ENCODE measurements around the gene IFI6. TPM values are rescaled to one million over a fixed set of nuclear protein-coding genes. Genes with fewer than 3 reads are reported as not detected.

IFI6 gene
- total RNA-seq, 1 donor from 2014 or later: 3,307 TPM

DNA sequence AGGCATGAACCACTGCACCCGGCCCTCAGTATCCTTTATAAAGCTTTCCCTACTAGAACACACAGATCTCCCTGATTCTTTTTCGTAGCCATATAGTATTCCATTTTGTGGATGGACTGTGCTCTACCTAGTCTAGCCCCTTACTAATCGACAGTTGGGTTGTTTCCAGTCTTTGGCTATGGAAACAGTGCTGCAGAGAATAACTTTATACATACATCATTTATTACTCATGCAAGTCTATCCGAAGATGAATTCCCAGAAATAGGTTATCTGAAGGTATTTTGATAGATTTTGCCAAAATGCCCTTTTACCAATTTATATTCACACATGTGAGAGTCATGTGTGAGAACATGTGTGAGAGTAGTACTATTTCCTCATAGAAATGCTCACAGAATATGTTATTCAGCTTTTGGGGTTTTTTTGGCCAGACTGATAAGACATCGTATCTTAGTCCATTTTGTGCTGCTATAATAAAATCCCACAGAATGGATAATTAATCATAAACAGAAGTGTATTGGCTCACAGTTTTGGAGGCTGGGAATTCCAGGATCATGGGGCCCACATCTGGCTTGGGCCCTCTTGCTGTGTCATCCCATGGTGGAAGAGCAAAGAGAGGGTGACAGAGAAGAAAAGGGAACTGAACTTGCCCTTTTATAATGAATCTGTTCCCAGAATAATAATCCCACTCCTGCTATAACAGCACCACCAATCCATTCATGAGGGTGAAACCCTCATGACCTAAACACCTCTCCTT is 19.7 kb downstream of the IFI6 start:
- DNase-seq (ENCODE audit: low read depth) (no peak), FAIRE-seq (no peak)
- Mint-ChIP-seq H3K9me3 (ENCODE audit: unreplicated experiment) (no peaks in the 10 kb centered on the region), H3K27ac (ENCODE audit: unreplicated experiment) (no peak overlapping the region), H3K4me3 (ENCODE audit: unreplicated experiment) (peak overlapping the region; percentile 54), H3K4me1 (ENCODE audit: low read depth, unreplicated experiment) (peaks cover 14% of the 10 kb centered on the region), H3K36me3 (ENCODE audit: low read depth, unreplicated experiment) (no peaks in the 10 kb centered on the region), H3K27me3 (ENCODE audit: low read depth, unreplicated experiment) (peaks cover 3% of the 10 kb centered on the region)
- Histone ChIP-seq H3K79me2 (ENCODE audit: insufficient read depth, low read length) (no peaks in the 10 kb centered on the region), H3K9me3 (ENCODE audit: insufficient read depth, low read depth, low read length) (no peaks in the 10 kb centered on the region), H3K36me3 (ENCODE audit: insufficient read depth, low read length) (no peaks in the 10 kb centered on the region), H3K4me3 (ENCODE audit: insufficient read depth, low read depth, low read length) (no peak overlapping the region), H3K4me1 (ENCODE audit: insufficient read depth, low read length) (peaks cover 20% of the 10 kb centered on the region), H4K20me1 (ENCODE audit: insufficient read depth, low read length) (no peaks in the 10 kb centered on the region), H3K4me2 (ENCODE audit: low read length) (no peak overlapping the region), H3K9ac (ENCODE audit: low read length) (no peak overlapping the region), H3K27ac (ENCODE audit: low read depth, low read length) (no peak overlapping the region), H3K27me3 (ENCODE audit: insufficient read depth, low read length) (no peaks in the 10 kb centered on the region), H2AFZ (ENCODE audit: low read depth, low read length) (no peak overlapping the region)
- TF ChIP-seq, protein P1, sequence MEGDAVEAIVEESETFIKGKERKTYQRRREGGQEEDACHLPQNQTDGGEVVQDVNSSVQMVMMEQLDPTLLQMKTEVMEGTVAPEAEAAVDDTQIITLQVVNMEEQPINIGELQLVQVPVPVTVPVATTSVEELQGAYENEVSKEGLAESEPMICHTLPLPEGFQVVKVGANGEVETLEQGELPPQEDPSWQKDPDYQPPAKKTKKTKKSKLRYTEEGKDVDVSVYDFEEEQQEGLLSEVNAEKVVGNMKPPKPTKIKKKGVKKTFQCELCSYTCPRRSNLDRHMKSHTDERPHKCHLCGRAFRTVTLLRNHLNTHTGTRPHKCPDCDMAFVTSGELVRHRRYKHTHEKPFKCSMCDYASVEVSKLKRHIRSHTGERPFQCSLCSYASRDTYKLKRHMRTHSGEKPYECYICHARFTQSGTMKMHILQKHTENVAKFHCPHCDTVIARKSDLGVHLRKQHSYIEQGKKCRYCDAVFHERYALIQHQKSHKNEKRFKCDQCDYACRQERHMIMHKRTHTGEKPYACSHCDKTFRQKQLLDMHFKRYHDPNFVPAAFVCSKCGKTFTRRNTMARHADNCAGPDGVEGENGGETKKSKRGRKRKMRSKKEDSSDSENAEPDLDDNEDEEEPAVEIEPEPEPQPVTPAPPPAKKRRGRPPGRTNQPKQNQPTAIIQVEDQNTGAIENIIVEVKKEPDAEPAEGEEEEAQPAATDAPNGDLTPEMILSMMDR (IDR thresholded peaks at IDR 0.05; ENCODE audit: insufficient read depth, low read depth, low read length): no peak
- no peak for TF ChIP-seq EZH2 (IDR thresholded peaks at IDR 0.05; ENCODE audit: insufficient read depth, low read length)

DNA sequence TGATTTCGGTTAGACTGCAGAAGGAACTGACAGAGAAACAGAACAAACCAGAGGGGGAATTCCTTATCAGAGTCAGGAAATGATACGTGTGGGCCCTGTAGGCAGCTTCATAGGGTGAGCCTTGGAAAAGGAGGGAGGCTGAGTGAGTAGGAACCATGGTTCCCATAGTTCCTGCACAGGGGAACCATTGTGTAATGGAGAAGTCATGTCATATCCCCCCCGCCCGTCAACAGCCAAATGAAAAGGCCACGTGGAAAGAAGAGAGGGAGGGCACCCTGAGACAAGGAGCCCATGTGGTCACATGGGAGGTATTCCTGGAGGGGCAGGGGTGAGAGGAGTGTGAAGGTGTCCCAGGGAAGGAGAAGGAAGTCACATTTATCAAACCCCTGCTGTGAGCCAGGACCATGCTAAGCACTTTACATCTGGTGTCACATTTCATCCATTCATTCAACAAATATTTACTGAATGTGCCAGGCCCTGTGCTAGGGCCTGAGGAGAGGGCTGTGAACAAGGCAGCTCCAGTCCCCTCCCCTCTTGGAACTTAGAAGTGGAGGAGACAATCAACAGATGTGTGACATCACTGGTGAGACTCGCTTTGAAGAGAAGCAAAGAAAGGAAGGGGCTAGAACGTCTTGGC is 21.3 kb downstream of the IFI6 start:
- Mint-ChIP-seq H3K27ac (ENCODE audit: unreplicated experiment) (no peak overlapping the region), H3K27me3 (ENCODE audit: low read depth, unreplicated experiment) (peaks cover 14% of the 10 kb centered on the region), H3K4me1 (ENCODE audit: low read depth, unreplicated experiment) (peaks cover 14% of the 10 kb centered on the region), H3K36me3 (ENCODE audit: low read depth, unreplicated experiment) (no peaks in the 10 kb centered on the region), H3K4me3 (ENCODE audit: unreplicated experiment) (peak overlapping the region; percentile 55), H3K9me3 (ENCODE audit: unreplicated experiment) (no peaks in the 10 kb centered on the region)
- TF ChIP-seq, protein P1 (IDR thresholded peaks at IDR 0.05; ENCODE audit: insufficient read depth, low read depth, low read length): no peak
- no peak for TF ChIP-seq EZH2 (IDR thresholded peaks at IDR 0.05; ENCODE audit: insufficient read depth, low read length)
- peaks cover 2% of the 10 kb centered on the region for H3K27me3 ChIP-seq (ENCODE audit: insufficient read depth, low read length)
- peaks cover 12% of the 10 kb centered on the region for H3K4me1 ChIP-seq (ENCODE audit: insufficient read depth, low read length)
- no peaks in the 10 kb centered on the region for H3K79me2 ChIP-seq (ENCODE audit: insufficient read depth, low read length)
- H3K27ac ChIP-seq (ENCODE audit: low read depth, low read length): no peak overlapping the region
- H3K9ac ChIP-seq (ENCODE audit: low read length): peak overlapping the region; percentile 17
- H2AFZ ChIP-seq (ENCODE audit: low read depth, low read length): peak overlapping the region; percentile 54
- no peaks in the 10 kb centered on the region for H3K36me3 ChIP-seq (ENCODE audit: insufficient read depth, low read length)
- H3K4me2 ChIP-seq (ENCODE audit: low read length): peak overlapping the region; percentile 26
- H4K20me1 ChIP-seq (ENCODE audit: insufficient read depth, low read length): no peaks in the 10 kb centered on the region
- DNase-seq (ENCODE audit: low read depth) (peak; percentile 77), FAIRE-seq (no peak)
- no peaks in the 10 kb centered on the region for H3K9me3 ChIP-seq (ENCODE audit: insufficient read depth, low read depth, low read length)
- no peak overlapping the region for H3K4me3 ChIP-seq (ENCODE audit: insufficient read depth, low read depth, low read length)

DNA sequence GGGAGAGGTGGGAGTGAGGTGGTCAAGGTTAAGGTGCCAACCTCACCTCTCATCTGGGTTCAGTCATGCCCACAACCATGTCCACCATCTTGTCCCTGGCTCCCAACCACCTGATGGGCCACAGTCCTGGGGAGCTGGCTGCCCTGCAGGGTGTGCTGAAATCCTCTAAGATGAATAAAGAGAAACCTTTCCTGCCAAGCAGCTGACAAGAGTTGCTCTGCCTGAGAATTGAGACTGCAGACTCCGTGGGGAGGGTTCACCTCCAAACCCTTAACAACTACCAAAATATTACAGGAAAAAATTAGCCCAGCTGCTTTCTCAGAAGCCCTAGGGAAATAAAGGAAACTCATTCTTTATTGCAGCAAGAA is 21.8 kb downstream of the IFI6 start:
- no peak for DNase-seq (ENCODE audit: low read depth)
- H3K4me3 Mint-ChIP-seq (ENCODE audit: unreplicated experiment): no peak overlapping the region
- Histone ChIP-seq H3K4me2 (ENCODE audit: low read length) (peak overlapping the region; percentile 26), H3K36me3 (ENCODE audit: insufficient read depth, low read length) (no peaks in the 10 kb centered on the region), H3K9me3 (ENCODE audit: insufficient read depth, low read depth, low read length) (no peaks in the 10 kb centered on the region), H4K20me1 (ENCODE audit: insufficient read depth, low read length) (no peaks in the 10 kb centered on the region), H3K79me2 (ENCODE audit: insufficient read depth, low read length) (no peaks in the 10 kb centered on the region), H3K9ac (ENCODE audit: low read length) (no peak overlapping the region), H3K4me1 (ENCODE audit: insufficient read depth, low read length) (peaks cover 9% of the 10 kb centered on the region), H3K27me3 (ENCODE audit: insufficient read depth, low read length) (peaks cover 2% of the 10 kb centered on the region), H2AFZ (ENCODE audit: low read depth, low read length) (peak overlapping the region; percentile 54), H3K4me3 (ENCODE audit: insufficient read depth, low read depth, low read length) (no peak overlapping the region), H3K27ac (ENCODE audit: low read depth, low read length) (no peak overlapping the region)
- no peaks in the 10 kb centered on the region for H3K36me3 Mint-ChIP-seq (ENCODE audit: low read depth, unreplicated experiment)
- no peak for TF ChIP-seq EZH2 (IDR thresholded peaks at IDR 0.05; ENCODE audit: insufficient read depth, low read length)
- TF ChIP-seq, protein P1 (IDR thresholded peaks at IDR 0.05; ENCODE audit: insufficient read depth, low read depth, low read length): no peak
- H3K27me3 Mint-ChIP-seq (ENCODE audit: low read depth, unreplicated experiment): peaks cover 18% of the 10 kb centered on the region
- FAIRE-seq: no peak
- H3K4me1 Mint-ChIP-seq (ENCODE audit: low read depth, unreplicated experiment): peaks cover 10% of the 10 kb centered on the region
- H3K27ac Mint-ChIP-seq (ENCODE audit: unreplicated experiment): no peak overlapping the region
- no peaks in the 10 kb centered on the region for H3K9me3 Mint-ChIP-seq (ENCODE audit: unreplicated experiment)
